Anterior cingulate cortex (tissue), 58 donors: ENCODE measurements around the gene PCDHGA6.
"Not testable (repeated sequence)": the region's sequence is repeated elsewhere in the genome, so short reads cannot be mapped to it uniquely, and the experiment has no call there.

Experiments used
- DNase-seq, 58 donors: peaks; one replicate each; lab custom pipeline; 2025; lab: John Stamatoyannopoulos, UW

The PCDHGA6 gene

DNA sequence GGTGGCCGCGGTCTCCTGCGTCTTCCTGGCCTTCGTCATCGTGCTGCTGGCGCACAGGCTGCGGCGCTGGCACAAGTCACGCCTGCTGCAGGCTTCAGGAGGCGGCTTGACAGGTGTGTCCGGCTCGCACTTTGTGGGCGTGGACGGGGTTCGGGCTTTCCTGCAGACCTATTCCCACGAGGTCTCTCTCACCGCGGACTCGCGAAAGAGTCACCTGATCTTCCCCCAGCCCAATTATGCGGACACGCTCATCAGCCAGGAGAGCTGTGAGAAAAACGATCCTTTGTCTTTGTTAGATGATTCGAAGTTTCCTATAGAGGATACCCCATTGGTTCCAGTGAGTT, 41.6 kb downstream of the PCDHGA6 start:
- DNase-seq: not testable (repeated sequence)

DNA sequence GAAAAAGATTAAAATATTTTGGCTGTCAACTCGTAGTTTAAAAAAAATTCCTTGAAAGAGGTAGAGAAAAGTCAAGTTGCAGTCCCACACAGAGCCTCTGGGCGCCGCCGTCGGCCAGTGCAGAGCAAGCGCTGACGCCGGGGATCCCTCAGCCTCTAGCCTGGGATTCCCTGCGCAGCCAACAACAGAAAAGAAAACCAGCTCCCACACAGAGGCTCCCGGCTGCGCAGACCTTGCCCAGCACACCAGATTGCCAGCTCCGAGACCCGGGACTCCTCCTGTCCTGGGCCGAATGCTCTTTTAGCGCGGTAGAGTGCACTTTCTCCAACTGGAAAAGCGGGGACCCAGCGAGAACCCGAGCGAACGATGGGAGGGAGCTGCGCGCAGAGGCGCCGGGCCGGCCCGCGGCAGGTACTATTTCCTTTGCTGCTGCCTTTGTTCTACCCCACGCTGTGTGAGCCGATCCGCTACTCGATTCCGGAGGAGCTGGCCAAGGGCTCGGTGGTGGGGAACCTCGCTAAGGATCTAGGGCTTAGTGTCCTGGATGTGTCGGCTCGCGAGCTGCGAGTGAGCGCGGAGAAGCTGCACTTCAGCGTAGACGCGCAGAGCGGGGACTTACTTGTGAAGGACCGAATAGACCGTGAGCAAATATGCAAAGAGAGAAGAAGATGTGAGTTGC, 43.9 kb downstream of the PCDHGA6 start, which contains the start of gene PCDHGB7:
Gene PCDHGB7, plus strand, starts transcription at position 184 of the 679 bp plus-strand sequence. Its CDS starts 183 bp downstream, at position 367.
- DNase-seq: peak in 14 of 58 donors; percentile 7 to 35 (median 22)

DNA sequence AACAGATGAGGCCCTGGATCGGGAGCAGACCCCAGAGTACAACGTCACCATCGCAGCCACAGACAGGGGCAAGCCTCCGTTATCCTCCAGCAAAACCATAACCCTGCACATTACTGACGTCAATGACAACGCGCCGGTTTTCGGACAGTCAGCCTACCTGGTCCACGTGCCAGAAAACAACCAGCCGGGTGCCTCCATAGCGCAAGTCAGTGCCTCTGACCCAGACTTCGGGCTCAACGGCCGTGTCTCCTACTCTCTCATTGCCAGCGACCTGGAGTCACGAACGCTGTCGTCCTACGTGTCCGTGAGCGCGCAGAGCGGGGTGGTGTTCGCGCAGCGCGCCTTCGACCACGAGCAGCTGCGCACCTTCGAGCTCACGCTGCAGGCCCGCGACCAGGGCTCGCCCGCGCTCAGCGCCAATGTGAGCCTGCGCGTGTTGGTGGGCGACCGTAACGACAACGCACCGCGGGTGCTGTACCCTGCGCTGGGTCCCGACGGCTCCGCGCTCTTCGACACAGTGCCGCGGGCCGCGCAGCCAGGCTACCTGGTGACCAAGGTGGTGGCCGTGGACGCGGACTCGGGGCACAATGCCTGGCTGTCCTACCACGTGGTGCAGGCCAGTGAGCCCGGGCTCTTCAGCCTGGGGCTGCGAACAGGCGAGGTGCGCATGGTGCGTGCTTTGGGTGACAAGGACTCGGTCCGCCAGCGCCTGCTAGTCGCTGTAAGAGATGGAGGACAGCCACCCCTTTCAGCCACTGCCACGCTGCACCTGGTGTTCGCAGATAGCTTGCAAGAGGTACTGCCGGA, 45.6 kb downstream of the PCDHGA6 start:
- DNase-seq: no peak

DNA sequence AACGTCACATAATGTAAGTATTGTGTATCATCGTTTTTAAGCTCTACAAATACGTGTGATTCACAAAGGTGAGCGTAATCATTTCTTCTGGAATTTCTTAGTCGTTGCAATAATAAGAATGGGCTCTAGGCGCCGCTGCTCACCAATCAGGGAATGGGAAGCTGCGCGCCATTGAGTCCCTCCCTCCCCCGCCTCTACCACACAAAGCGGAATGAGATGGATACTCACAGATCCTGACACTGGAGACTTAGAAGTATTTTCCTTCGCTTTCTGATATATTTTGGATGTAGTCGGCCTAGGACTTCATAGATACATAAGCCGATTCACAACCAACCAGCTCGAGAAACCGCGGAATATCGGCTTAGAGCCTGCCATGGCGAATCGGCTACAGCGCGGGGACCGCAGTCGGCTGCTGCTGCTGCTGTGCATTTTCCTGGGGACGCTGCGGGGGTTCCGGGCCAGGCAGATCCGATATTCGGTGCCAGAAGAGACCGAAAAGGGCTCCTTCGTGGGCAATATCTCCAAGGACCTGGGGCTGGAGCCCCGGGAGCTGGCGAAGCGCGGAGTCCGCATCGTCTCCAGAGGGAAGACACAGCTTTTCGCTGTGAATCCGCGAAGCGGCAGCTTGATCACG, 47.3 kb downstream of the PCDHGA6 start, which contains the start of gene PCDHGA11:
Gene PCDHGA11, plus strand, starts transcription at position 197 of the 634 bp plus-strand sequence. Its CDS starts 177 bp downstream, at position 374.
- no peak for DNase-seq

DNA sequence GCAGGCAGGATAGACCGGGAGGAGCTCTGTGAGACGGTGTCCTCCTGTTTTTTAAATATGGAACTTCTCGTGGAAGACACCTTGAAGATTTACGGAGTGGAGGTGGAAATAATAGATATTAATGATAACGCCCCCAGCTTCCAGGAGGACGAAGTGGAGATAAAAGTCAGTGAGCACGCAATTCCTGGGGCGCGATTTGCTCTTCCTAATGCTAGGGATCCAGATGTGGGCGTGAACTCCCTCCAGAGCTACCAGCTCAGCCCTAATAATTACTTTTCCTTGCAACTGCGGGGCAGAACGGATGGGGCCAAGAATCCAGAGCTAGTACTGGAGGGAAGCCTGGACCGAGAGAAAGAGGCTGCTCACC, 47.8 kb downstream of the PCDHGA6 start:
- DNase-seq: no peak

DNA sequence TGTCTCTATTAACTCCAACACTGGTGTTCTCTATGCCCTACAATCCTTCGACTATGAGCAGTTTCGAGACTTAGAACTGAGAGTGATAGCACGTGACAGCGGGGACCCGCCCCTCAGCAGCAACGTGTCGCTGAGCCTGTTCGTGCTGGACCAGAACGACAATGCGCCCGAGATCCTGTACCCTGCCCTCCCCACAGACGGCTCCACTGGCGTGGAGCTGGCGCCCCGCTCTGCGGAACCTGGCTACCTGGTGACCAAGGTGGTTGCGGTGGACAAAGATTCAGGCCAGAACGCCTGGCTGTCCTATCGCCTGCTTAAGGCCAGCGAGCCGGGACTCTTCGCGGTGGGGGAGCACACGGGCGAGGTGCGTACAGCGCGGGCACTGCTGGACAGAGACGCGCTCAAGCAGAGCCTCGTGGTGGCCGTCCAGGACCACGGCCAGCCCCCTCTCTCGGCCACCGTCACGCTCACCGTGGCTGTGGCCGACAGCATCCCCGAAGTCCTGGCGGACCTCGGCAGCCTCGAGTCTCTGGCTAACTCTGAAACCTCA, 49.1 kb downstream of the PCDHGA6 start:
- DNase-seq: no peak

DNA sequence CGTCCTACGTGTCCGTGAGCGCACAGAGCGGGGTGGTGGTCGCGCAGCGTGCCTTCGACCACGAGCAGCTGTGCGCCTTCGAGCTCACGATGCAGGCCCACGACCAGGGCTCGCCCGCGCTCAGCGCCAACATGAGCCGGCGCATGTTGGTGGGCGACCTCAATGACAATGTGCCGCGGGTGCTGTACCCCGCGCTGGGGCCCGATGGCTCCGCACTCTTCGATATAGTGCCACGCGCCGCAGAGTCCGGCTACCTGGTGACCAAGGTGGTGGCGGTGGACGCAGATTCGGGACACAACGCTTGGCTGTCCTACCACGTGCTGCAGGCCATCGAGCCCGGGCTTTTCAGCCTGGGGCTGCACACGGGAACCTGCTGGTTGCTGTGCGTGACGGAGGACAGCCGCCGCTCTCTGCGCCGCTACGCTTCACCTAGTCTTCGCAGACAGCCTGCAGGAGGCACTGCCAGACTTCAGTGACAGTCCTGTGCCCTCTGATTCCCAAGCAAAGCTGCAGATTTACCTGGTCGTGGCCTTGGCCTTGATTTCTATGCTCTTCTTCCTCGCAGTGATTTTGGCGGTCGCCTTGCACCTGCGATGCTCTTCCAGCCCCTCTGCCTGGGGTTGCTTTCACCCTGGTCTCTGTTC, 54.2 kb downstream of the PCDHGA6 start:
- no peak for DNase-seq
